DOHH2 (cell line): ENCODE data around the gene CARM1.

Experiments used
- H3F3A ChIP-seq: fragments of 200-600 bp; sonication (generic), shearing (Covaris generic); 2 replicates; pipeline ENCODE4 v1.6.0; 2016; ENCODE audit warnings: antibody characterized with exemption, mild to moderate bottlenecking; ENCODE audit not compliant: control insufficient read depth, insufficient read depth
- H3K27ac ChIP-seq: fragments of 200-600 bp; sonication (generic); 2 replicates; pipeline ENCODE4 v1.5.1; 2014; ENCODE audit warnings: low read depth, mild to moderate bottlenecking, low read length, moderate library complexity
- H3K27me3 ChIP-seq: fragments of 200-600 bp; sonication (generic); 2 replicates; pipeline ENCODE4 v1.6.1; 2014; ENCODE audit warnings: mild to moderate bottlenecking, low read length, mixed read lengths; ENCODE audit not compliant: control insufficient read depth
- H3K36me3 ChIP-seq: fragments of 200-600 bp; sonication (generic); 2 replicates; pipeline ENCODE4 v1.6.1; 2014; ENCODE audit warnings: mild to moderate bottlenecking, low read length, moderate library complexity, mixed read lengths; ENCODE audit not compliant: control insufficient read depth
- H3K4me1 ChIP-seq: fragments of 200-600 bp; sonication (generic); 2 replicates; pipeline ENCODE4 v1.6.1; 2014; ENCODE audit warnings: mild to moderate bottlenecking, low read length, mixed read lengths; ENCODE audit not compliant: control insufficient read depth
- H3K4me2 ChIP-seq: fragments of 200-600 bp; sonication (generic); 2 replicates; pipeline ENCODE4 v1.6.0; 2014; ENCODE audit warnings: mild to moderate bottlenecking, low read length, moderate library complexity
- H3K4me3 ChIP-seq: fragments of 200-600 bp; sonication (generic); 2 replicates; pipeline ENCODE4 v1.5.1; 2014; ENCODE audit warnings: mild to moderate bottlenecking, low read length, mixed read lengths
- H3K79me2 ChIP-seq: fragments of 200-600 bp; sonication (generic); 2 replicates; pipeline ENCODE4 v1.6.1; 2014; ENCODE audit warnings: mild to moderate bottlenecking, low read length, mixed read lengths; ENCODE audit not compliant: control insufficient read depth
- H3K9me2 ChIP-seq: fragments of 200-600 bp; sonication (generic); replicated peaks from 2 replicates; pipeline ENCODE4 v1.6.1; 2014; ENCODE audit warnings: mild to moderate bottlenecking, low read length, mixed read lengths; ENCODE audit not compliant: control insufficient read depth
- H3K9me3 ChIP-seq: fragments of 200-600 bp; sonication (generic); 2 replicates; pipeline ENCODE4 v1.6.1; 2014; ENCODE audit warnings: antibody characterized with exemption, low read length, mixed read lengths; ENCODE audit not compliant: control insufficient read depth, insufficient read depth
- H4K20me1 ChIP-seq: fragments of 200-600 bp; sonication (generic); 2 replicates; pipeline ENCODE4 v1.6.0; 2014; ENCODE audit warnings: low read depth, mild to moderate bottlenecking, antibody characterized with exemption, low read length, moderate library complexity; ENCODE audit not compliant: control insufficient read depth, insufficient read depth
- EZH2phosphoT487 ChIP-seq: fragments of 200-600 bp; sonication (generic); IDR thresholded peaks from 2 replicates; pipeline ENCODE4 v1.6.1; 2017; ENCODE audit warnings: borderline replicate concordance, mild to moderate bottlenecking, antibody characterized with exemption, low read length, moderate library complexity, mixed read lengths
- TF ChIP-seq, protein P1 (sequence below): fragments of 200-600 bp; sonication (generic); IDR thresholded peaks from one replicate; pipeline ENCODE4 v1.5.1; 2014; ENCODE audit warnings: antibody characterized with exemption, mild to moderate bottlenecking, low read depth, low read length; ENCODE audit not compliant: poor library complexity, severe bottlenecking

Gene CARM1

DNA sequence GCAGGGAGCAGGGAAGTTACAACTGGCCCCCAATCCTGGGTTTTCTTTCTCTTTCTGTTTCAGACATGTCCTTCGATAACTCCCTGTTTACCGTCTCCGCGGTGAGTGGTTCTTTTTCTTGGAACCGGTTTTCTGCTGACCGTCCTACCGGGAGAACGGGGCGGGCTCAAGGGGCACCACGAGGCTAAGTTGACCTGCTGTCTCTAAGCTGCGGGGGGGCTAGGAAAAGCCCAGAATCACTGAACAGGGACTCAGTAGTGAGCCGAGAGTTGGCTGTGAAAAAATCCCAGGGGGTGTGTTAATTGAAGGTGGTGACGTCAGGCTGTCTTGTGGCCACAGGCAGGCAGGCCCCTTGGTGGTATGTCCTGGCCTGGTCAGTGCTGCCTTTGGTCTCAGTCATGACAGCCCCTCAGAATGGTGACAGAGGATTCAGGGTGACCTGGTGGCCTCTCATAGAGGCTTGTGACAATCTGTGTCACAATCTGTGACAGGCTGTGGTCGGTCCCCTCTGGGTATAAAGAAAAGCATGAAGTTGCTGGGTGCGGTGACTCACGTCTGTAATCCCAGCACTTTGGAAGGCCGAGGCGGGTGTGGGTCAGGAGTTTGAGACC is 8.1 kb upstream of the CARM1 start:
- no peaks in the 10 kb centered on the region for H3K9me2 ChIP-seq
- H3F3A ChIP-seq, result peaks cover 2% of the 10 kb centered on the region
- no peaks in the 10 kb centered on the region for H3K36me3 ChIP-seq
- no peak overlapping the region for H3K4me3 ChIP-seq
- no peaks in the 10 kb centered on the region for H3K27me3 ChIP-seq
- TF ChIP-seq, protein P1, sequence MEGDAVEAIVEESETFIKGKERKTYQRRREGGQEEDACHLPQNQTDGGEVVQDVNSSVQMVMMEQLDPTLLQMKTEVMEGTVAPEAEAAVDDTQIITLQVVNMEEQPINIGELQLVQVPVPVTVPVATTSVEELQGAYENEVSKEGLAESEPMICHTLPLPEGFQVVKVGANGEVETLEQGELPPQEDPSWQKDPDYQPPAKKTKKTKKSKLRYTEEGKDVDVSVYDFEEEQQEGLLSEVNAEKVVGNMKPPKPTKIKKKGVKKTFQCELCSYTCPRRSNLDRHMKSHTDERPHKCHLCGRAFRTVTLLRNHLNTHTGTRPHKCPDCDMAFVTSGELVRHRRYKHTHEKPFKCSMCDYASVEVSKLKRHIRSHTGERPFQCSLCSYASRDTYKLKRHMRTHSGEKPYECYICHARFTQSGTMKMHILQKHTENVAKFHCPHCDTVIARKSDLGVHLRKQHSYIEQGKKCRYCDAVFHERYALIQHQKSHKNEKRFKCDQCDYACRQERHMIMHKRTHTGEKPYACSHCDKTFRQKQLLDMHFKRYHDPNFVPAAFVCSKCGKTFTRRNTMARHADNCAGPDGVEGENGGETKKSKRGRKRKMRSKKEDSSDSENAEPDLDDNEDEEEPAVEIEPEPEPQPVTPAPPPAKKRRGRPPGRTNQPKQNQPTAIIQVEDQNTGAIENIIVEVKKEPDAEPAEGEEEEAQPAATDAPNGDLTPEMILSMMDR, result no peak
- no peak for TF ChIP-seq EZH2phosphoT487
- no peaks in the 10 kb centered on the region for H4K20me1 ChIP-seq
- H3K79me2 ChIP-seq, result no peaks in the 10 kb centered on the region
- H3K4me1 ChIP-seq, result peaks cover 29% of the 10 kb centered on the region
- no peak overlapping the region for H3K4me2 ChIP-seq
- no peak overlapping the region for H3K27ac ChIP-seq
- no peaks in the 10 kb centered on the region for H3K9me3 ChIP-seq

DNA sequence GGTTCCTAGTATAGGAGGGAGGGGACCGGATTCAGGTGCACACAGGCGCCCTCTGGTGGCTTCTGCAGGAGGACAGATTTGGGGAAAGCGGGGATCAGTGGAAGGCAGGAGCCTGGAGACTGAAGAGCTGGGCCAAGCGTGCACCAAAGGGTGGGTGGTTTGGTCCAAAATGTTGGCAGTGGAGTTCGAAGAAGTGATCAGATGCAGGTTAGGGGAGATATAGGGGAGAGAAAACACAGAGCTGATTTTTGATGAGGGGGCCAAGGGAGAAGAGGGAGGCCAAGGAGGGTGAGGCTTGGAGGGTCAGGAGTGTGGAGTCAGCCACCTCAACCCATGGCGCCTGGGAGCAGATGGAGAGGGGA is 6.8 kb upstream of the CARM1 start:
- no peaks in the 10 kb centered on the region for H3K36me3 ChIP-seq
- H3K9me2 ChIP-seq, result no peaks in the 10 kb centered on the region
- peaks cover 2% of the 10 kb centered on the region; the same call in 1 of the 2 replicates for H3K79me2 ChIP-seq
- peak overlapping the region; percentile 63 for H3K4me2 ChIP-seq
- H3K4me1 ChIP-seq, result peaks cover 39% of the 10 kb centered on the region
- no peaks in the 10 kb centered on the region for H3K27me3 ChIP-seq
- H3K4me3 ChIP-seq, result peak overlapping the region; percentile 39
- H4K20me1 ChIP-seq, result no peaks in the 10 kb centered on the region
- no peaks in the 10 kb centered on the region for H3K9me3 ChIP-seq
- H3K27ac ChIP-seq, result no peak overlapping the region
- TF ChIP-seq, protein P1, result peak; percentile 96
- TF ChIP-seq EZH2phosphoT487, result no peak
- peaks cover 8% of the 10 kb centered on the region for H3F3A ChIP-seq

DNA sequence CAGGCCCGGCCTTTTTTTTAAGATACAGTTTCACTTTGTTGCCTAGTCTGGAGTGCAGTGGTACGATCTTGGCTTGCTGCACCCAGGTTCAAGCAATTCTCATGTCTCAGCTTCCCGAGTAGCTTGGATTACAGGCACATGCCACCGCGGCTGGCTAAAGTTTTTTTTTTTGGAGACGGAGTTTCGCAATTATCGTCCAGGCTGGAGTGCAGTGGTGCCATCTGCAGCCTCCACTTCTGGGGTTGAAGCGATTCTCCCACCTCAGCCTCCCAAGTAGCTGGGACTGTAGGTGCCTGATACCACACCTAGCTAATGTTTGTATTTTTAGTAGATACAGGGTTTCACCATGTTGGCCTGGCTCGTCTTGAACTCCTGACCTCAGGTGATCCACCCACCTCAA is 4.9 kb upstream of the CARM1 start:
- no peaks in the 10 kb centered on the region for H3K9me2 ChIP-seq
- H3K27me3 ChIP-seq, result no peaks in the 10 kb centered on the region
- H3K36me3 ChIP-seq, result no peaks in the 10 kb centered on the region
- TF ChIP-seq EZH2phosphoT487, result no peak
- TF ChIP-seq, protein P1, result no peak
- no peaks in the 10 kb centered on the region for H3K9me3 ChIP-seq
- H3K4me2 ChIP-seq, result no peak overlapping the region
- peaks cover 8% of the 10 kb centered on the region for H3F3A ChIP-seq
- no peak overlapping the region for H3K27ac ChIP-seq
- no peak overlapping the region for H3K4me3 ChIP-seq
- peaks cover 51% of the 10 kb centered on the region for H3K4me1 ChIP-seq
- H4K20me1 ChIP-seq, result no peaks in the 10 kb centered on the region
- H3K79me2 ChIP-seq, result peaks cover 2% of the 10 kb centered on the region; the same call in 1 of the 2 replicates
